Panc1 (cell line): ENCODE results near the gene ZNF775. TPM values are rescaled to one million over a fixed set of nuclear protein-coding genes. Genes with fewer than 3 reads are reported as not detected.

ENCODE experiments used
- ATAC-seq: fragments of 200-7000 bp; cut with Tn5 transposase; 2 replicates; pipeline ENCODE4 v1.9.1; 2020; ENCODE audit warnings: mild to moderate bottlenecking, moderate library complexity
- BruUV-seq: library from RNA; stranded (reverse); fragments of 400-500 nt; replicated peaks from 2 replicates; lab custom pipeline; 2021; lab: Mats Ljungman, UMichigan
- CTCF ChIA-PET: fragments of 300-600 bp; sonication (Branson Sonifier 250); formaldehyde crosslinking; loops from one replicate; lab custom pipeline; 2022; ENCODE audit warnings: antibody characterized with exemption; lab: Charles Lee
- POLR2A ChIA-PET: fragments of 300-600 bp; sonication (Branson Sonifier 250); formaldehyde crosslinking; loops from one replicate; lab custom pipeline; 2022; ENCODE audit warnings: antibody characterized with exemption; lab: Charles Lee
- DNase-seq: peaks from one replicate; pipeline ENCODE4 v3.0.0-alpha.2; 2010; ENCODE audit warnings: low read depth, low spot score
- H3K27ac ChIP-seq: 2 replicates; pipeline ENCODE4 v1.5.1; 2011; ENCODE audit warnings: mild to moderate bottlenecking, low read length, inconsistent platforms
- H3K27me3 ChIP-seq: fragments of 200-500 bp; sonication (Bioruptor generic); 2 replicates; pipeline ENCODE4 v1.6.0; 2014; ENCODE audit warnings: low read length, inconsistent platforms; ENCODE audit not compliant: control insufficient read depth, insufficient read depth
- H3K36me3 ChIP-seq: fragments of 200-500 bp; sonication (Bioruptor generic); 2 replicates; pipeline ENCODE4 v1.5.1; 2014; ENCODE audit warnings: inconsistent platforms, mild to moderate bottlenecking, low read length, moderate library complexity; ENCODE audit not compliant: control insufficient read depth, insufficient read depth
- H3K4me1 ChIP-seq: 2 replicates; pipeline ENCODE4 v1.5.1; 2011; ENCODE audit warnings: inconsistent platforms, mild to moderate bottlenecking, low read length, moderate library complexity; ENCODE audit not compliant: control insufficient read depth, insufficient read depth
- H3K4me3 ChIP-seq, 2 experiments: 2 replicates each; pipeline ENCODE4 v1.5.1; 2011 to 2012; ENCODE audit warnings: low read depth in 2 of 2, low read length in 2 of 2, mild to moderate bottlenecking in 2 of 2, inconsistent platforms in 1 of 2, moderate library complexity in 1 of 2
- H3K9me3 ChIP-seq: fragments of 200-500 bp; sonication (Bioruptor generic); 2 replicates; pipeline ENCODE4 v1.5.1; 2014; ENCODE audit warnings: low read depth, mild to moderate bottlenecking, inconsistent platforms, low read length, moderate library complexity; ENCODE audit not compliant: control insufficient read depth, insufficient read depth
- POLR2AphosphoS5 ChIP-seq: IDR thresholded peaks from 2 replicates; pipeline ENCODE4 v1.6.1; 2012; ENCODE audit warnings: mild to moderate bottlenecking, low read depth, low read length, moderate library complexity
- REST ChIP-seq, 2 experiments: IDR thresholded peaks; 2 replicates each; pipeline ENCODE4 v1.6.1; 2011 to 2012; ENCODE audit warnings: low read depth in 2 of 2, control low read depth in 1 of 2, low read length in 1 of 2, mild to moderate bottlenecking in 1 of 2, moderate library complexity in 1 of 2; ENCODE audit not compliant: insufficient read depth in 1 of 2
- SIN3A ChIP-seq: IDR thresholded peaks from 2 replicates; pipeline ENCODE4 v1.6.1; 2012; ENCODE audit warnings: low read depth, mild to moderate bottlenecking, low read length, moderate library complexity, borderline replicate concordance; ENCODE audit not compliant: insufficient read depth
- TCF7L2 ChIP-seq: IDR thresholded peaks from 2 replicates; pipeline ENCODE4 v1.6.1; 2011; ENCODE audit warnings: mild to moderate bottlenecking, low read depth, low read length, inconsistent platforms
- in situ Hi-C: cut with HindIII; loops from 2 replicates; pipeline ENCODE4 v1.10.0; 2016; ENCODE audit warnings: low sequenced_read_pairs, low pct_unique_long_range_greater_than_20kb
- intact Hi-C: fragments of 100-400 bp; cut with micrococcal nuclease; formaldehyde crosslinking; loops from one replicate; pipeline ENCODE4 v1.10.0; 2022; ENCODE audit not compliant: unreplicated experiment
- total RNA-seq: library from RNA; stranded (reverse); gene quantifications from one replicate; pipeline ENCODE4 v1.2.1, GENCODE V29; 2021; ENCODE audit not compliant: unreplicated experiment
- TF ChIP-seq, protein P1 (sequence below): fragments of 450-650 bp; IDR thresholded peaks from 2 replicates; pipeline ENCODE4 v1.5.1; 2017; ENCODE audit warnings: mild to moderate bottlenecking

The ZNF775 gene
- total RNA-seq, 1 experiment from 2014 or later = 14.7 TPM

- H3K27ac ChIP-seq = peak overlapping the region; percentile 70
- no peaks in the 10 kb centered on the region for H3K36me3 ChIP-seq
- H3K4me1 ChIP-seq = peaks cover 25% of the 10 kb centered on the region
- ATAC-seq (peak; percentile 72), DNase-seq (no peak)
- CTCF ChIA-PET = interaction anchor here (1.0 kb wide), 2 partner anchors 36 to 72 kb away, joined by 3 read pairs; no protein-coding TSS in a partner anchor
- no peak overlapping the region; a peak in 1 of 4 replicates for H3K4me3 ChIP-seq
- in situ Hi-C loops = no loop called here
- H3K27me3 ChIP-seq = no peaks in the 10 kb centered on the region
- POLR2A ChIA-PET = interaction anchor here (0.6 kb wide), 1 partner anchor 10 kb away, joined by 9 read pairs; no protein-coding TSS in a partner anchor
- no peak for TF ChIP-seq SIN3A
- peak; percentile 35; the same call in 1 of the 2 replicates for TF ChIP-seq TCF7L2
- intact Hi-C loops = loop anchor here (2.0 kb wide), 1 partner anchor 64 kb away; no protein-coding TSS in a partner anchor
- no TSS peak for BruUV-seq
- no peaks in the 10 kb centered on the region for H3K9me3 ChIP-seq
Observed at GRCh38 chr7:150357270-150357669, 21.9 kb upstream of the ZNF775 start.

GRCh38 chr7:150357771-150358427 lies 21.2 kb upstream of the ZNF775 start:
- H3K27ac ChIP-seq = peak overlapping the region; percentile 70
- TF ChIP-seq SIN3A (no peak), TCF7L2 (no peak), REST (IDR thresholded peaks at IDR 0.05; ENCODE audit: insufficient read depth in 1 of 2, low read depth in 2 of 2, low read length in 1 of 2) (no peak), POLR2AphosphoS5 (no peak)
- TF ChIP-seq, protein P1, sequence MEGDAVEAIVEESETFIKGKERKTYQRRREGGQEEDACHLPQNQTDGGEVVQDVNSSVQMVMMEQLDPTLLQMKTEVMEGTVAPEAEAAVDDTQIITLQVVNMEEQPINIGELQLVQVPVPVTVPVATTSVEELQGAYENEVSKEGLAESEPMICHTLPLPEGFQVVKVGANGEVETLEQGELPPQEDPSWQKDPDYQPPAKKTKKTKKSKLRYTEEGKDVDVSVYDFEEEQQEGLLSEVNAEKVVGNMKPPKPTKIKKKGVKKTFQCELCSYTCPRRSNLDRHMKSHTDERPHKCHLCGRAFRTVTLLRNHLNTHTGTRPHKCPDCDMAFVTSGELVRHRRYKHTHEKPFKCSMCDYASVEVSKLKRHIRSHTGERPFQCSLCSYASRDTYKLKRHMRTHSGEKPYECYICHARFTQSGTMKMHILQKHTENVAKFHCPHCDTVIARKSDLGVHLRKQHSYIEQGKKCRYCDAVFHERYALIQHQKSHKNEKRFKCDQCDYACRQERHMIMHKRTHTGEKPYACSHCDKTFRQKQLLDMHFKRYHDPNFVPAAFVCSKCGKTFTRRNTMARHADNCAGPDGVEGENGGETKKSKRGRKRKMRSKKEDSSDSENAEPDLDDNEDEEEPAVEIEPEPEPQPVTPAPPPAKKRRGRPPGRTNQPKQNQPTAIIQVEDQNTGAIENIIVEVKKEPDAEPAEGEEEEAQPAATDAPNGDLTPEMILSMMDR = no peak
- DNase-seq = no peak
- no TSS peak for BruUV-seq
- intact Hi-C loops (loop anchor here (2.0 kb wide), 1 partner anchor 63 kb away; no protein-coding TSS in a partner anchor), in situ Hi-C loops (no loop called here)
- H3K27me3 ChIP-seq = no peaks in the 10 kb centered on the region
- peak overlapping the region in 1 of 2 experiments; percentile 10; a peak in 1 of 4 replicates for H3K4me3 ChIP-seq
- no peaks in the 10 kb centered on the region for H3K9me3 ChIP-seq
- peak; percentile 91 for ATAC-seq
- no peaks in the 10 kb centered on the region for H3K36me3 ChIP-seq
- CTCF ChIA-PET = interaction anchor here (0.6 to 1.0 kb wide), 2 partner anchors 35 to 38 kb away, joined by 3 to 4 read pairs; no protein-coding TSS in a partner anchor
- POLR2A ChIA-PET = interaction anchor here (0.6 kb wide), 1 partner anchor 9 kb away, joined by 9 read pairs; no protein-coding TSS in a partner anchor
- H3K4me1 ChIP-seq = peaks cover 25% of the 10 kb centered on the region

DNA sequence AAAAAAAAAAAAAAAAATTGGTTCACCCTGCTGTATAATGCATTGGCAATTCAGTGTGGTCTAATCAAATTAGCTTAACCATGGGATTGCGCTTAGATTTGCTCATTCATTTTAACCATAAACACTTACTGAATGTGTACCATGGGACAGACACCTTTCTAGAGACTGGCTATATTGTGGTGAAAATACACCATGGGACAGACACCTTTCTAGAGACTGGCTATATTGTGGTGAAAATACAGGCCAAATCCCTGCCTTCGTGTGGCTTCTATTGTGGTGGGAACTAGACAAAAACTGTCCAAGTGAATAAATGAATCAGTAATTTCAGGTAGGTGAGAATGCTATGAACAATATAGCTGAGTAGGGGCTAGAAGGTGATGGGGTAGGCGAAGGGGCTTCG lies 20.7 kb upstream of the ZNF775 start:
- ChIA-PET CTCF (interaction anchor here (0.6 to 1.0 kb wide), 2 partner anchors 35 to 38 kb away, joined by 3 to 4 read pairs; no protein-coding TSS in a partner anchor), POLR2A (no interaction called here)
- no TSS peak for BruUV-seq
- no peaks in the 10 kb centered on the region for H3K36me3 ChIP-seq
- no peaks in the 10 kb centered on the region for H3K9me3 ChIP-seq
- H3K27me3 ChIP-seq = no peaks in the 10 kb centered on the region
- peak overlapping the region; percentile 34; the same call in 1 of the 2 replicates for H3K27ac ChIP-seq
- DNase-seq (no peak), ATAC-seq (no peak)
- intact Hi-C loops = no loop called here
- H3K4me3 ChIP-seq = no peak overlapping the region
- no peak for TF ChIP-seq TCF7L2
- TF ChIP-seq POLR2AphosphoS5 = no peak
- TF ChIP-seq, protein P1 = no peak
- no peak for TF ChIP-seq SIN3A
- TF ChIP-seq REST (IDR thresholded peaks at IDR 0.05; ENCODE audit: insufficient read depth in 1 of 2, low read depth in 2 of 2, low read length in 1 of 2) = no peak
- in situ Hi-C loops = no loop called here
- peaks cover 25% of the 10 kb centered on the region for H3K4me1 ChIP-seq
